ENCODE measurements around the gene SOX10.

SOX10 gene

DNA sequence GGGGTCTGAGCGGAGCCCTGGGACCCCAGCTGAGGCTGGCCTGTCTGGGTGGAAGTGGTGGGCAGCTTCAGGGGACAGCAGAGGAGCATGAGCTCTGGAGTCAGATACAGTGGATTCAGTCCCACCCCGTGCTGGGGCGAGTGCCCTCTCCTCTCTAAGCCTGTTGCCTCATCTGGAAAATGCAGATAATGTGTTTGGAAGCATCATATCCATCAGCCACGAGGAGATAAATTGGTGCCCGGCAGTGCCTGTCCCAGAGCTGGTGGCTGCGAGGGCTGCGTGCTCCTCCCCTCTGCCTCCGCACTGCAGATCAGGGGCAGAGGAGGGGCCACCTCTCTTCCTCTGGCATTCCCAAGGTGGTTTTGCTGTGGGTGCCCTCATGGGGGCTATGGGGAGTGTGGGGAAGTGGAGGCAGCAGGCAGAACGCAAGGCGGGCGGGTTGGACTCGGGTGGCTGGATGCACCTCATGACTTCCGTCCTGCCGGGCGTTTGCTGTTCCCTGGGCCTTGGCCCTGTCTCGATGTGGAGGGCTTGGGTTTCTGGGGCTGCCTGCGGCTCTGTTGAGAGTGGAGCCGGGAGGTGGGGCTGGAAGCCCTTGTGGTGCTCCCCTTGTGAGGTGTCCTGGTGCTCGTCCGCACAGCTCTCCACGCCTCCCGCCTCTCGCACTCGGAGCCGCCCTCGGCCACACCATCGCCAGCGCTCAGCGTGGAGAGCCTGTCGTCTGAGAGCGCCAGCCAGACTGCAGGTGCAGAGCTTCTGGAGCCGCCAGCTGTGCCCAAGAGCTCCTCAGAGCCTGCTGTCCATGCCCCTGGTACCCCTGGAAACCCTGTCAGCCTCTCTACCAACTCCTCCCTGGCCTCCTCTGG, 57.4 kb downstream of the SOX10 start:
- Histone ChIP-seq H3K36me3 (ENCODE audit: control insufficient read depth, insufficient read depth, low read length) (peaks cover 8% of the 10 kb centered on the region), H3K9ac (ENCODE audit: low read length) (no peak overlapping the region), H3K27me3 (ENCODE audit: control insufficient read depth, insufficient read depth, low read length) (no peaks in the 10 kb centered on the region), H3K9me3 (ENCODE audit: control insufficient read depth, low read length) (no peaks in the 10 kb centered on the region), H3K4me3 (ENCODE audit: low read length) (no peak overlapping the region), H3K4me1 (ENCODE audit: control insufficient read depth, insufficient read depth, low read length) (peaks cover 51% of the 10 kb centered on the region)

GRCh38 chr22:37926358-37926757, 58.0 kb downstream of the SOX10 start:
- H3K27me3 ChIP-seq (ENCODE audit: control insufficient read depth, insufficient read depth, low read length), result no peaks in the 10 kb centered on the region
- H3K9me3 ChIP-seq (ENCODE audit: control insufficient read depth, low read length), result no peaks in the 10 kb centered on the region
- H3K4me3 ChIP-seq (ENCODE audit: low read length), result no peak overlapping the region
- H3K4me1 ChIP-seq (ENCODE audit: control insufficient read depth, insufficient read depth, low read length), result peaks cover 45% of the 10 kb centered on the region
- H3K9ac ChIP-seq (ENCODE audit: low read length), result no peak overlapping the region
- peaks cover 8% of the 10 kb centered on the region for H3K36me3 ChIP-seq (ENCODE audit: control insufficient read depth, insufficient read depth, low read length)

DNA sequence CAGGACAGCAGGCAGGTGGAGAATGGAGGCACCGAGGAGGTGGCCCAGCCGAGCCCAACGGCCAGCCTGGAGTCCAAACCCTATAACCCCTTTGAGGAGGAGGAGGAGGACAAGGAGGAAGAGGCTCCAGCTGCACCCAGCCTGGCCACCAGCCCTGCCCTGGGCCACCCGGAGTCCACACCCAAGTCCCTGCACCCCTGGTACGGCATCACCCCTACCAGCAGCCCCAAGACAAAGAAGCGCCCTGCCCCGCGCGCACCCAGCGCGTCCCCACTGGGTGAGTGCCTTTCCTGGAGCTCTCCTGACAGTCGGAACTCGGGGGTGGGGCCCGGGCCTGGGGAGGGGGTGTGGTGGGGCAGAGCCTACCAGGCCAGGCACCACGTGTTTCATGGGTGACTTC, 58.6 kb downstream of the SOX10 start:
- Histone ChIP-seq H3K9ac (ENCODE audit: low read length) (no peak overlapping the region), H3K4me1 (ENCODE audit: control insufficient read depth, insufficient read depth, low read length) (peaks cover 41% of the 10 kb centered on the region), H3K4me3 (ENCODE audit: low read length) (no peak overlapping the region), H3K27me3 (ENCODE audit: control insufficient read depth, insufficient read depth, low read length) (no peaks in the 10 kb centered on the region), H3K36me3 (ENCODE audit: control insufficient read depth, insufficient read depth, low read length) (peaks cover 8% of the 10 kb centered on the region), H3K9me3 (ENCODE audit: control insufficient read depth, low read length) (no peaks in the 10 kb centered on the region)

DNA sequence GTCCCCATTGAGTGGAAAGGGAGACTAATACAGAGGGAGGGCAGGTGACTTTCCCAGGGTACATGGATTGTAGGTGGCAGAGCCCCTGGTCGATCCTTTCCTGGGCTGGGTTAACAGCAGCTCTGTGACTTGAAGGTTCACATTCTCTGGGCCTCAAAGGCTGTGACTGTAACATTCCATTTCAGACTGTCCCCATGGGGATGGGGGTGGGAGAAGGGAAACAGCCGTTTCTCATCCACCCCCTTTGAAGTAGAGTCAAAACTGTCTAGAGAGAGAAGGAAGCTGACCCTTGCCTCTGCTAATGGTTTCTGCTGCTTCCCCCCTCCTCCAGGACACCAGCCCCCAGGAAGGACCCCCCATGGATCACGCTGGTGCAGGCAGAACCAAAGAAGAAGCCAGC, 59.0 kb downstream of the SOX10 start:
- H3K27me3 ChIP-seq (ENCODE audit: control insufficient read depth, insufficient read depth, low read length), result no peaks in the 10 kb centered on the region
- H3K9me3 ChIP-seq (ENCODE audit: control insufficient read depth, low read length), result no peaks in the 10 kb centered on the region
- no peak overlapping the region for H3K4me3 ChIP-seq (ENCODE audit: low read length)
- peaks cover 8% of the 10 kb centered on the region for H3K36me3 ChIP-seq (ENCODE audit: control insufficient read depth, insufficient read depth, low read length)
- H3K9ac ChIP-seq (ENCODE audit: low read length), result no peak overlapping the region
- peaks cover 37% of the 10 kb centered on the region for H3K4me1 ChIP-seq (ENCODE audit: control insufficient read depth, insufficient read depth, low read length)

DNA sequence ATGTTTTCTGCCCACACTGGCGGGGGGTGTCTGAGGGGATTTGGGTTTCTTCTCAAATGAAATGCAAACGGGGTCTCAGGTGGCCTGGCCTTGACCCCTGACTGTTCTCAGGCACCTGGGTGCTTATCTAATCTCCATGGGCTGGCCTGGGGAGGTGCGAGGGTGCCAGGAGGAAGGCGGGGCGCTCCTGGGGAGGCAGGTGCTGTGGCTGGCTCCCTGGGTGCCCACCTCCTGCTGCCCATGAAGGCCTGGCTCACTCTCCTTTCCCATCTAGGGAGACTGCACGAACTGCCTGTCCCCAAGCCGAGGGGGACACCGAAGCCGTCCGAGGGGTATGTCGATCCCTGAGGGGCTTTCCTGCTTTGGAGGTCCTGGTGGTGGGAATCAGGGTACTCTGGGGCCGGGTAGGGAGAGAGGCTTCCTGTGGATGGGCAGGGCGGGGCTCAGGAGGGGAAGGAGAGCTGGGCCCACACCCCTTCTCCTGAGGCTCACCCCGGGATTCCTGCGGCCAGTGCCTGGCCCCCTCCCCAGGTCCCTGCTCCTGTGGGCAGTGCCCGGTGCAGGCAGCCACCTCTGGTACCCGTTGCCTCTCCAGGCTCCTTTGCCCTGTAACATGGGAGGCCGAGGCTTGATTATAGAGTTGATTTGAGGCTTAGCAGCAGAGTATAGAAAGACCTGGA, 59.8 kb downstream of the SOX10 start:
- Histone ChIP-seq H3K4me1 (ENCODE audit: control insufficient read depth, insufficient read depth, low read length) (peaks cover 29% of the 10 kb centered on the region), H3K9me3 (ENCODE audit: control insufficient read depth, low read length) (no peaks in the 10 kb centered on the region), H3K36me3 (ENCODE audit: control insufficient read depth, insufficient read depth, low read length) (peaks cover 8% of the 10 kb centered on the region), H3K4me3 (ENCODE audit: low read length) (no peak overlapping the region), H3K9ac (ENCODE audit: low read length) (peak overlapping the region; percentile 17), H3K27me3 (ENCODE audit: control insufficient read depth, insufficient read depth, low read length) (no peaks in the 10 kb centered on the region)

DNA sequence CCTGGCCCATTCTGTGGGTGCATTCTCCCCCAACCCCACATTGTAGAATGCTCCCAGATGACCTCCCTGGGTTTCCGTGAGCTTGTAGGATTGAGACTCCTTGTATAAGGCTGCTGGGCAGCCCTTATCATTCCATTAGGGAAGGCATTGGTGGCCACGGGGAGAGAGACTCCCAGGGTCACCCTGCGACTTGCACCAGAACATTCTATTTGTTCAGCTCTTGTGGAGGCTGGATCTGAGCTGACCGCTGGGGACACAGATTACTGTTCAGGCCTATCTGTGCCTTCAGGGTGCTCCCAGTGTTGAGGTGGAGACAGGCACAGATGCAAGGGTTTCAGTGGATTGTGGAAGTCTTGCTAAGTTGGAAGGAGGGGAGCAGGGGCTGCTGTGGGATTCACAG, 60.4 kb downstream of the SOX10 start:
- Histone ChIP-seq H3K36me3 (ENCODE audit: control insufficient read depth, insufficient read depth, low read length) (peaks cover 8% of the 10 kb centered on the region), H3K4me3 (ENCODE audit: low read length) (no peak overlapping the region), H3K9me3 (ENCODE audit: control insufficient read depth, low read length) (no peaks in the 10 kb centered on the region), H3K4me1 (ENCODE audit: control insufficient read depth, insufficient read depth, low read length) (peaks cover 23% of the 10 kb centered on the region), H3K27me3 (ENCODE audit: control insufficient read depth, insufficient read depth, low read length) (no peaks in the 10 kb centered on the region), H3K9ac (ENCODE audit: low read length) (no peak overlapping the region)

Measured in mucosa of stomach (tissue), 1 donor.